GM23338 (cell line): ENCODE data around the gene HSP90AB1. TPM values are rescaled to one million over a fixed set of nuclear protein-coding genes. Genes with fewer than 3 reads are reported as not detected.
A peak's percentile ranks its signal among the peaks of the same experiment; 100 is the strongest.

ENCODE experiments used
- ATAC-seq: fragments of 200-7000 bp; cut with Tn5 transposase; 3 replicates; pipeline ENCODE4 v1.9.1; 2020
- DNase-seq: peaks from one replicate; pipeline ENCODE4 v3.0.0-alpha.2; 2015; ENCODE audit warnings: low spot score
- H2AFZ ChIP-seq: fragments of 200-600 bp; sonication (generic); 2 replicates; pipeline ENCODE4 v1.8.0; 2016; ENCODE audit warnings: antibody characterized with exemption, mild to moderate bottlenecking, moderate library complexity
- H3F3A ChIP-seq: fragments of 200-600 bp; sonication (generic); replicated peaks from 2 replicates; pipeline ENCODE4 v1.8.0; 2017; ENCODE audit warnings: antibody characterized with exemption, mixed run types, low read depth
- H3K27ac ChIP-seq: fragments of 200-600 bp; sonication (generic); 2 replicates; pipeline ENCODE4 v1.6.1; 2016; ENCODE audit warnings: low read depth
- H3K27me3 ChIP-seq: fragments of 200-600 bp; sonication (generic); 2 replicates; pipeline ENCODE4 v1.8.0; 2016; ENCODE audit warnings: mild to moderate bottlenecking, mixed run types, moderate library complexity; ENCODE audit not compliant: insufficient read depth
- H3K36me3 ChIP-seq: fragments of 200-600 bp; sonication (generic); 2 replicates; pipeline ENCODE4 v1.8.0; 2016; ENCODE audit warnings: mild to moderate bottlenecking; ENCODE audit not compliant: insufficient read depth
- H3K4me1 ChIP-seq: fragments of 200-600 bp; sonication (generic); 2 replicates; pipeline ENCODE4 v1.8.0; 2016; ENCODE audit warnings: mild to moderate bottlenecking, moderate library complexity; ENCODE audit not compliant: insufficient read depth
- H3K4me2 ChIP-seq: fragments of 200-600 bp; sonication (generic); 2 replicates; pipeline ENCODE4 v1.7.1; 2017; ENCODE audit warnings: mixed run types
- H3K4me3 ChIP-seq: fragments of 200-600 bp; sonication (generic); 2 replicates; pipeline ENCODE4 v1.6.1; 2016; ENCODE audit warnings: mixed run types
- H3K79me2 ChIP-seq: fragments of 200-600 bp; sonication (generic); replicated peaks from 2 replicates; pipeline ENCODE4 v1.8.0; 2017; ENCODE audit warnings: mild to moderate bottlenecking; ENCODE audit not compliant: insufficient read depth
- H3K9me2 ChIP-seq: fragments of 200-600 bp; sonication (generic); 2 replicates; pipeline ENCODE4 v1.8.0; 2017; ENCODE audit not compliant: insufficient read depth
- H4K20me1 ChIP-seq: fragments of 200-600 bp; sonication (generic); replicated peaks from 2 replicates; pipeline ENCODE4 v1.8.0; 2017; ENCODE audit warnings: mild to moderate bottlenecking; ENCODE audit not compliant: insufficient read depth
- H3K27ac Mint-ChIP-seq: 2 replicates; pipeline ENCODE4 v1.8.0; 2020; ENCODE audit warnings: inconsistent platforms, mild to moderate bottlenecking, moderate library complexity, mixed read lengths
- H3K27me3 Mint-ChIP-seq: 3 replicates; pipeline ENCODE4 v1.8.0; 2022; ENCODE audit warnings: low read depth, mild to moderate bottlenecking, moderate library complexity, mixed read lengths, inconsistent platforms; ENCODE audit not compliant: insufficient read depth, poor library complexity
- H3K36me3 Mint-ChIP-seq: 3 replicates; pipeline ENCODE4 v1.8.0; 2021; ENCODE audit warnings: low read depth, mild to moderate bottlenecking, inconsistent platforms, moderate library complexity, mixed read lengths
- H3K4me1 Mint-ChIP-seq: 3 replicates; pipeline ENCODE4 v1.8.0; 2020; ENCODE audit warnings: mild to moderate bottlenecking, inconsistent platforms, mixed read lengths
- H3K4me3 Mint-ChIP-seq: 3 replicates; pipeline ENCODE4 v1.8.0; 2021; ENCODE audit warnings: moderate library complexity, mild to moderate bottlenecking, inconsistent platforms, mixed read lengths
- H3K9me3 Mint-ChIP-seq: 3 replicates; pipeline ENCODE4 v1.8.0; 2020; ENCODE audit warnings: moderate library complexity, mild to moderate bottlenecking, inconsistent platforms, mixed read lengths
- CREB1 ChIP-seq: fragments of 250-450 bp; sonication (Bioruptor Pico); IDR thresholded peaks from 2 replicates; pipeline ENCODE4 v1.5.0; 2020; ENCODE audit warnings: low read depth, mild to moderate bottlenecking, moderate library complexity
- EZH2 ChIP-seq: fragments of 200-600 bp; sonication (generic); IDR thresholded peaks from one replicate; pipeline ENCODE4 v1.8.0; 2017; ENCODE audit warnings: antibody characterized with exemption, mild to moderate bottlenecking, low read depth; ENCODE audit not compliant: unreplicated experiment
- EZH2phosphoT487 ChIP-seq: fragments of 200-600 bp; sonication (generic); IDR thresholded peaks from one replicate; pipeline ENCODE4 v1.8.1; 2018; ENCODE audit warnings: antibody characterized with exemption; ENCODE audit not compliant: unreplicated experiment
- JUNB ChIP-seq: IDR thresholded peaks from one replicate; pipeline ENCODE4 v1.6.1; 2016; ENCODE audit warnings: antibody characterized with exemption; ENCODE audit not compliant: unreplicated experiment
- NANOG ChIP-seq: IDR thresholded peaks from 2 replicates; pipeline ENCODE4 v1.6.1; 2016; ENCODE audit warnings: antibody characterized with exemption, borderline replicate concordance
- POLR2AphosphoS5 ChIP-seq: IDR thresholded peaks from 2 replicates; pipeline ENCODE4 v1.6.1; 2016; ENCODE audit warnings: antibody characterized with exemption, low read depth
- STAT1 ChIP-seq: IDR thresholded peaks from one replicate; pipeline ENCODE4 v1.6.1; 2016; ENCODE audit warnings: antibody characterized with exemption; ENCODE audit not compliant: unreplicated experiment
- ZNF114 ChIP-seq: fragments of 250-450 bp; sonication (Bioruptor Pico); IDR thresholded peaks from 2 replicates; pipeline ENCODE4 v1.5.0; 2020; ENCODE audit warnings: mild to moderate bottlenecking, moderate library complexity
- ZNF331 ChIP-seq: fragments of 250-450 bp; sonication (Bioruptor Pico); IDR thresholded peaks from 2 replicates; pipeline ENCODE4 v1.5.0; 2020; ENCODE audit warnings: low read depth, mild to moderate bottlenecking, moderate library complexity
- polyA plus RNA-seq: library from polyadenylated mRNA; unstranded; fragments of >200 nt; fragmentation: Nextera tagmentation; extraction: Ambion mirVana; gene quantifications from 2 replicates; pipeline ENCODE4 v1.2.1, GENCODE V29; 2016
- total RNA-seq: library from RNA; depleted of rRNA; stranded (reverse); fragments of >200 nt; shearing (Covaris generic); gene quantifications from 2 replicates; pipeline ENCODE4 v1.2.3, GENCODE V29; 2014
- TF ChIP-seq, protein P1 (sequence below), 2 experiments: fragments of 200-600 bp in 1 of 2; sonication (generic) in 1 of 2; conservative IDR thresholded peaks; 2 replicates each; pipeline versions ENCODE4 v1.5.1 to v1.6.1; 2016 to 2017; ENCODE audit warnings: antibody characterized with exemption in 2 of 2, low read depth in 2 of 2, mild to moderate bottlenecking in 2 of 2, moderate library complexity in 1 of 2
- TF ChIP-seq, protein P2 (sequence below): fragments of 250-450 bp; sonication (Bioruptor Pico); IDR thresholded peaks from 2 replicates; pipeline ENCODE4 v1.5.0; 2020; ENCODE audit warnings: mild to moderate bottlenecking, moderate library complexity
- TF ChIP-seq, protein P3 (sequence below): IDR thresholded peaks from one replicate; pipeline ENCODE4 v1.6.1; 2018; ENCODE audit warnings: antibody characterized with exemption; ENCODE audit not compliant: unreplicated experiment
- TF ChIP-seq, protein P4 (sequence below): IDR thresholded peaks from 2 replicates; pipeline ENCODE4 v1.6.1; 2016; ENCODE audit warnings: antibody characterized with exemption

Gene HSP90AB1
- total and polyA plus RNA-seq, 2 experiments from 2014 or later = 1,425 to 2,361 TPM

DNA sequence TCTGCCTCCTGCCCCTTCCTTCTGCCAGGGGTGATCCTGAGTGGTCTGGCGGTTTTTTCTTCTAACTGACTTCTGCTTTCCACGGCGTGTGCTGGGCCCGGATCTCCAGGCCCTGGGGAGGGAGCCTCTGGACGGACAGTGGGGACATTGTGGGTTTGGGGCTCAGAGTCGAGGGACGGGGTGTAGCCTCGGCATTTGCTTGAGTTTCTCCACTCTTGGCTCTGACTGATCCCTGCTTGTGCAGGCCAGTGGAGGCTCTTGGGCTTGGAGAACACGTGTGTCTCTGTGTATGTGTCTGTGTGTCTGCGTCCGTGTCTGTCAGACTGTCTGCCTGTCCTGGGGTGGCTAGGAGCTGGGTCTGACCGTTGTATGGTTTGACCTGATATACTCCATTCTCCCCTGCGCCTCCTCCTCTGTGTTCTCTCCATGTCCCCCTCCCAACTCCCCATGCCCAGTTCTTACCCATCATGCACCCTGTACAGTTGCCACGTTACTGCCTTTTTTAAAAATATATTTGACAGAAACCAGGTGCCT is 13.3 kb upstream of the HSP90AB1 start:
- no peak overlapping the region for H3K27ac Mint-ChIP-seq
- no peak overlapping the region for H2AFZ ChIP-seq
- no peak overlapping the region for H3K4me3 Mint-ChIP-seq
- peaks cover 27% of the 10 kb centered on the region for H3F3A ChIP-seq
- H3K4me1 ChIP-seq = peaks cover 18% of the 10 kb centered on the region; the same call in 1 of the 2 replicates
- peaks cover 4% of the 10 kb centered on the region; the same call in 1 of the 2 replicates for H3K36me3 ChIP-seq
- H3K27ac ChIP-seq = peak overlapping the region; percentile 95
- no peak overlapping the region for H3K4me2 ChIP-seq
- no peaks in the 10 kb centered on the region; the same call in 2 of the 3 replicates for H3K9me3 Mint-ChIP-seq
- H3K4me3 ChIP-seq = no peak overlapping the region
- ATAC-seq (no peak), DNase-seq (no peak)
- H3K4me1 Mint-ChIP-seq = peaks cover 47% of the 10 kb centered on the region
- no peaks in the 10 kb centered on the region for H3K9me2 ChIP-seq
- H3K27me3 ChIP-seq = 0 out of 2 replicates have a peak, but pooled peaks cover 4% of the 10 kb centered on the region
- peaks cover 74% of the 10 kb centered on the region for H3K36me3 Mint-ChIP-seq
- no peak for TF ChIP-seq NANOG
- TF ChIP-seq EZH2 = no peak
- TF ChIP-seq, protein P1, sequence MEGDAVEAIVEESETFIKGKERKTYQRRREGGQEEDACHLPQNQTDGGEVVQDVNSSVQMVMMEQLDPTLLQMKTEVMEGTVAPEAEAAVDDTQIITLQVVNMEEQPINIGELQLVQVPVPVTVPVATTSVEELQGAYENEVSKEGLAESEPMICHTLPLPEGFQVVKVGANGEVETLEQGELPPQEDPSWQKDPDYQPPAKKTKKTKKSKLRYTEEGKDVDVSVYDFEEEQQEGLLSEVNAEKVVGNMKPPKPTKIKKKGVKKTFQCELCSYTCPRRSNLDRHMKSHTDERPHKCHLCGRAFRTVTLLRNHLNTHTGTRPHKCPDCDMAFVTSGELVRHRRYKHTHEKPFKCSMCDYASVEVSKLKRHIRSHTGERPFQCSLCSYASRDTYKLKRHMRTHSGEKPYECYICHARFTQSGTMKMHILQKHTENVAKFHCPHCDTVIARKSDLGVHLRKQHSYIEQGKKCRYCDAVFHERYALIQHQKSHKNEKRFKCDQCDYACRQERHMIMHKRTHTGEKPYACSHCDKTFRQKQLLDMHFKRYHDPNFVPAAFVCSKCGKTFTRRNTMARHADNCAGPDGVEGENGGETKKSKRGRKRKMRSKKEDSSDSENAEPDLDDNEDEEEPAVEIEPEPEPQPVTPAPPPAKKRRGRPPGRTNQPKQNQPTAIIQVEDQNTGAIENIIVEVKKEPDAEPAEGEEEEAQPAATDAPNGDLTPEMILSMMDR (conservative IDR thresholded peaks at IDR 0.05; ENCODE audit: low read depth in 2 of 2) = no peak
- TF ChIP-seq POLR2AphosphoS5 = no peak
- TF ChIP-seq, protein P2, sequence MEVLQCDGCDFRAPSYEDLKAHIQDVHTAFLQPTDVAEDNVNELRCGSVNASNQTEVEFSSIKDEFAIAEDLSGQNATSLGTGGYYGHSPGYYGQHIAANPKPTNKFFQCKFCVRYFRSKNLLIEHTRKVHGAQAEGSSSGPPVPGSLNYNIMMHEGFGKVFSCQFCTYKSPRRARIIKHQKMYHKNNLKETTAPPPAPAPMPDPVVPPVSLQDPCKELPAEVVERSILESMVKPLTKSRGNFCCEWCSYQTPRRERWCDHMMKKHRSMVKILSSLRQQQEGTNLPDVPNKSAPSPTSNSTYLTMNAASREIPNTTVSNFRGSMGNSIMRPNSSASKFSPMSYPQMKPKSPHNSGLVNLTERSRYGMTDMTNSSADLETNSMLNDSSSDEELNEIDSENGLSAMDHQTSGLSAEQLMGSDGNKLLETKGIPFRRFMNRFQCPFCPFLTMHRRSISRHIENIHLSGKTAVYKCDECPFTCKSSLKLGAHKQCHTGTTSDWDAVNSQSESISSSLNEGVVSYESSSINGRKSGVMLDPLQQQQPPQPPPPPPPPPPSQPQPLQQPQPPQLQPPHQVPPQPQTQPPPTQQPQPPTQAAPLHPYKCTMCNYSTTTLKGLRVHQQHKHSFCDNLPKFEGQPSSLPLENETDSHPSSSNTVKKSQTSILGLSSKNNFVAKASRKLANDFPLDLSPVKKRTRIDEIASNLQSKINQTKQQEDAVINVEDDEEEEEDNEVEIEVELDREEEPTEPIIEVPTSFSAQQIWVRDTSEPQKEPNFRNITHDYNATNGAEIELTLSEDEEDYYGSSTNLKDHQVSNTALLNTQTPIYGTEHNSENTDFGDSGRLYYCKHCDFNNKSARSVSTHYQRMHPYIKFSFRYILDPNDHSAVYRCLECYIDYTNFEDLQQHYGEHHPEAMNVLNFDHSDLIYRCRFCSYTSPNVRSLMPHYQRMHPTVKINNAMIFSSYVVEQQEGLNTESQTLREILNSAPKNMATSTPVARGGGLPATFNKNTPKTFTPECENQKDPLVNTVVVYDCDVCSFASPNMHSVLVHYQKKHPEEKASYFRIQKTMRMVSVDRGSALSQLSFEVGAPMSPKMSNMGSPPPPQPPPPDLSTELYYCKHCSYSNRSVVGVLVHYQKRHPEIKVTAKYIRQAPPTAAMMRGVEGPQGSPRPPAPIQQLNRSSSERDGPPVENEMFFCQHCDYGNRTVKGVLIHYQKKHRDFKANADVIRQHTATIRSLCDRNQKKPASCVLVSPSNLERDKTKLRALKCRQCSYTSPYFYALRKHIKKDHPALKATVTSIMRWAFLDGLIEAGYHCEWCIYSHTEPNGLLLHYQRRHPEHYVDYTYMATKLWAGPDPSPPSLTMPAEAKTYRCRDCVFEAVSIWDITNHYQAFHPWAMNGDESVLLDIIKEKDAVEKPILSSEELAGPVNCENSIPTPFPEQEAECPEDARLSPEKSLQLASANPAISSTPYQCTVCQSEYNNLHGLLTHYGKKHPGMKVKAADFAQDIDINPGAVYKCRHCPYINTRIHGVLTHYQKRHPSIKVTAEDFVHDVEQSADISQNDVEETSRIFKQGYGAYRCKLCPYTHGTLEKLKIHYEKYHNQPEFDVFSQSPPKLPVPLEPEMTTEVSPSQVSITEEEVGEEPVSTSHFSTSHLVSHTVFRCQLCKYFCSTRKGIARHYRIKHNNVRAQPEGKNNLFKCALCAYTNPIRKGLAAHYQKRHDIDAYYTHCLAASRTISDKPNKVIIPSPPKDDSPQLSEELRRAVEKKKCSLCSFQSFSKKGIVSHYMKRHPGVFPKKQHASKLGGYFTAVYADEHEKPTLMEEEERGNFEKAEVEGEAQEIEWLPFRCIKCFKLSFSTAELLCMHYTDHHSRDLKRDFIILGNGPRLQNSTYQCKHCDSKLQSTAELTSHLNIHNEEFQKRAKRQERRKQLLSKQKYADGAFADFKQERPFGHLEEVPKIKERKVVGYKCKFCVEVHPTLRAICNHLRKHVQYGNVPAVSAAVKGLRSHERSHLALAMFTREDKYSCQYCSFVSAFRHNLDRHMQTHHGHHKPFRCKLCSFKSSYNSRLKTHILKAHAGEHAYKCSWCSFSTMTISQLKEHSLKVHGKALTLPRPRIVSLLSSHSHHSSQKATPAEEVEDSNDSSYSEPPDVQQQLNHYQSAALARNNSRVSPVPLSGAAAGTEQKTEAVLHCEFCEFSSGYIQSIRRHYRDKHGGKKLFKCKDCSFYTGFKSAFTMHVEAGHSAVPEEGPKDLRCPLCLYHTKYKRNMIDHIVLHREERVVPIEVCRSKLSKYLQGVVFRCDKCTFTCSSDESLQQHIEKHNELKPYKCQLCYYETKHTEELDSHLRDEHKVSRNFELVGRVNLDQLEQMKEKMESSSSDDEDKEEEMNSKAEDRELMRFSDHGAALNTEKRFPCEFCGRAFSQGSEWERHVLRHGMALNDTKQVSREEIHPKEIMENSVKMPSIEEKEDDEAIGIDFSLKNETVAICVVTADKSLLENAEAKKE (CRISPR knock-in tag) = no peak
- TF ChIP-seq CREB1 (CRISPR knock-in tag) = no peak
- no peak for TF ChIP-seq EZH2phosphoT487
- no peak for TF ChIP-seq ZNF114 (CRISPR knock-in tag)
- TF ChIP-seq, protein P3, sequence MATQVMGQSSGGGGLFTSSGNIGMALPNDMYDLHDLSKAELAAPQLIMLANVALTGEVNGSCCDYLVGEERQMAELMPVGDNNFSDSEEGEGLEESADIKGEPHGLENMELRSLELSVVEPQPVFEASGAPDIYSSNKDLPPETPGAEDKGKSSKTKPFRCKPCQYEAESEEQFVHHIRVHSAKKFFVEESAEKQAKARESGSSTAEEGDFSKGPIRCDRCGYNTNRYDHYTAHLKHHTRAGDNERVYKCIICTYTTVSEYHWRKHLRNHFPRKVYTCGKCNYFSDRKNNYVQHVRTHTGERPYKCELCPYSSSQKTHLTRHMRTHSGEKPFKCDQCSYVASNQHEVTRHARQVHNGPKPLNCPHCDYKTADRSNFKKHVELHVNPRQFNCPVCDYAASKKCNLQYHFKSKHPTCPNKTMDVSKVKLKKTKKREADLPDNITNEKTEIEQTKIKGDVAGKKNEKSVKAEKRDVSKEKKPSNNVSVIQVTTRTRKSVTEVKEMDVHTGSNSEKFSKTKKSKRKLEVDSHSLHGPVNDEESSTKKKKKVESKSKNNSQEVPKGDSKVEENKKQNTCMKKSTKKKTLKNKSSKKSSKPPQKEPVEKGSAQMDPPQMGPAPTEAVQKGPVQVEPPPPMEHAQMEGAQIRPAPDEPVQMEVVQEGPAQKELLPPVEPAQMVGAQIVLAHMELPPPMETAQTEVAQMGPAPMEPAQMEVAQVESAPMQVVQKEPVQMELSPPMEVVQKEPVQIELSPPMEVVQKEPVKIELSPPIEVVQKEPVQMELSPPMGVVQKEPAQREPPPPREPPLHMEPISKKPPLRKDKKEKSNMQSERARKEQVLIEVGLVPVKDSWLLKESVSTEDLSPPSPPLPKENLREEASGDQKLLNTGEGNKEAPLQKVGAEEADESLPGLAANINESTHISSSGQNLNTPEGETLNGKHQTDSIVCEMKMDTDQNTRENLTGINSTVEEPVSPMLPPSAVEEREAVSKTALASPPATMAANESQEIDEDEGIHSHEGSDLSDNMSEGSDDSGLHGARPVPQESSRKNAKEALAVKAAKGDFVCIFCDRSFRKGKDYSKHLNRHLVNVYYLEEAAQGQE = no peak
- TF ChIP-seq STAT1 = no peak
- no peak for TF ChIP-seq JUNB
- TF ChIP-seq, protein P4, sequence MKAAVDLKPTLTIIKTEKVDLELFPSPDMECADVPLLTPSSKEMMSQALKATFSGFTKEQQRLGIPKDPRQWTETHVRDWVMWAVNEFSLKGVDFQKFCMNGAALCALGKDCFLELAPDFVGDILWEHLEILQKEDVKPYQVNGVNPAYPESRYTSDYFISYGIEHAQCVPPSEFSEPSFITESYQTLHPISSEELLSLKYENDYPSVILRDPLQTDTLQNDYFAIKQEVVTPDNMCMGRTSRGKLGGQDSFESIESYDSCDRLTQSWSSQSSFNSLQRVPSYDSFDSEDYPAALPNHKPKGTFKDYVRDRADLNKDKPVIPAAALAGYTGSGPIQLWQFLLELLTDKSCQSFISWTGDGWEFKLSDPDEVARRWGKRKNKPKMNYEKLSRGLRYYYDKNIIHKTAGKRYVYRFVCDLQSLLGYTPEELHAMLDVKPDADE = no peak
- no peak for TF ChIP-seq ZNF331 (CRISPR knock-in tag)
- H4K20me1 ChIP-seq = peaks cover 11% of the 10 kb centered on the region
- H3K79me2 ChIP-seq = no peaks in the 10 kb centered on the region
- H3K27me3 Mint-ChIP-seq = peaks cover 27% of the 10 kb centered on the region
